ENCODE measurements around the gene LHX3. TPM values are rescaled to one million over a fixed set of nuclear protein-coding genes. Genes with fewer than 3 reads are reported as not detected.

Gene LHX3
- not detected in 2 replicates for total RNA-seq

GRCh38 chr9:136204838-136205706, at the start of gene LHX3:
Gene LHX3 (minus strand): TSS chr9:136205128. CDS start chr9:136205012, 116 bp downstream.
- DNase-seq, result peak; percentile 43

- no peak for DNase-seq
Measured at GRCh38 chr9:136253246-136254130, 48.6 kb upstream of the LHX3 start.

- DNase-seq, result no peak
Measured at GRCh38 chr9:136252846-136253245, 47.9 kb upstream of the LHX3 start.

GRCh38 chr9:136252281-136252680, 47.4 kb upstream of the LHX3 start:
- no peak for DNase-seq

- no peak for DNase-seq
Measured at GRCh38 chr9:136251264-136252115, 46.6 kb upstream of the LHX3 start.

- DNase-seq, result no peak
Measured at GRCh38 chr9:136250676-136251075, 45.7 kb upstream of the LHX3 start.

GRCh38 chr9:136249877-136250559, 45.1 kb upstream of the LHX3 start:
- DNase-seq, result no peak

GRCh38 chr9:136248951-136249876, 44.3 kb upstream of the LHX3 start:
- no peak for DNase-seq

GRCh38 chr9:136247947-136248637, 43.2 kb upstream of the LHX3 start:
- DNase-seq, result no peak

- no peak for DNase-seq
Measured at GRCh38 chr9:136247551-136247916, 42.6 kb upstream of the LHX3 start.

GRCh38 chr9:136246849-136247550, 42.1 kb upstream of the LHX3 start:
- DNase-seq, result no peak

GRCh38 chr9:136245219-136246150, 40.6 kb upstream of the LHX3 start, which contains the start of gene QSOX2:
Gene QSOX2 (minus strand): TSS chr9:136245812. CDS start chr9:136245803, 9 bp downstream.
- DNase-seq, result peak; percentile 89

GRCh38 chr9:136244969-136245218, 40.0 kb upstream of the LHX3 start:
- no peak for DNase-seq

GRCh38 chr9:136244122-136244968, 39.4 kb upstream of the LHX3 start:
- DNase-seq, result no peak

GRCh38 chr9:136243631-136244030, 38.7 kb upstream of the LHX3 start:
- no peak for DNase-seq

GRCh38 chr9:136242918-136243525, 38.1 kb upstream of the LHX3 start:
- DNase-seq, result no peak

- DNase-seq, result no peak
Measured at GRCh38 chr9:136242248-136242647, 37.3 kb upstream of the LHX3 start.
